ENCODE results near the gene MPIG6B. TPM values are rescaled to one million over a fixed set of nuclear protein-coding genes. Genes with fewer than 3 reads are reported as not detected.

MPIG6B gene
- total and polyA plus RNA-seq, 7 donors: 0.13 TPM; not detected in 6

- no peaks in the 10 kb centered on the region for H3K36me3 ChIP-seq
- H3K4me3 ChIP-seq: no peak overlapping the region
- no peak for DNase-seq
- intact Hi-C loops (cut with DNase I): no loop called here
- WGBS, 2 donors: 85 to 94% methylated on average over 8 of the region's 8 CpGs
- TF ChIP-seq EP300 (IDR thresholded peaks at IDR 0.05): no peak
- TF ChIP-seq, protein P1, sequence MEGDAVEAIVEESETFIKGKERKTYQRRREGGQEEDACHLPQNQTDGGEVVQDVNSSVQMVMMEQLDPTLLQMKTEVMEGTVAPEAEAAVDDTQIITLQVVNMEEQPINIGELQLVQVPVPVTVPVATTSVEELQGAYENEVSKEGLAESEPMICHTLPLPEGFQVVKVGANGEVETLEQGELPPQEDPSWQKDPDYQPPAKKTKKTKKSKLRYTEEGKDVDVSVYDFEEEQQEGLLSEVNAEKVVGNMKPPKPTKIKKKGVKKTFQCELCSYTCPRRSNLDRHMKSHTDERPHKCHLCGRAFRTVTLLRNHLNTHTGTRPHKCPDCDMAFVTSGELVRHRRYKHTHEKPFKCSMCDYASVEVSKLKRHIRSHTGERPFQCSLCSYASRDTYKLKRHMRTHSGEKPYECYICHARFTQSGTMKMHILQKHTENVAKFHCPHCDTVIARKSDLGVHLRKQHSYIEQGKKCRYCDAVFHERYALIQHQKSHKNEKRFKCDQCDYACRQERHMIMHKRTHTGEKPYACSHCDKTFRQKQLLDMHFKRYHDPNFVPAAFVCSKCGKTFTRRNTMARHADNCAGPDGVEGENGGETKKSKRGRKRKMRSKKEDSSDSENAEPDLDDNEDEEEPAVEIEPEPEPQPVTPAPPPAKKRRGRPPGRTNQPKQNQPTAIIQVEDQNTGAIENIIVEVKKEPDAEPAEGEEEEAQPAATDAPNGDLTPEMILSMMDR (IDR thresholded peaks at IDR 0.05): no peak
- no peak for TF ChIP-seq POLR2A (IDR thresholded peaks at IDR 0.05)
- no peak for TF ChIP-seq POLR2AphosphoS5 (IDR thresholded peaks at IDR 0.05)
- no peaks in the 10 kb centered on the region for H3K9me3 ChIP-seq
- peaks cover 0 to 14% (median 6%) of the 10 kb centered on the region in 4 donors for H3K4me1 ChIP-seq
- H3K27me3 ChIP-seq: no peaks in the 10 kb centered on the region
- no peak overlapping the region for H3K27ac ChIP-seq
These were observed 26.3 kb downstream of the MPIG6B start for GRCh38 chr6:31749301-31750036.

- no peaks in the 10 kb centered on the region for H3K9me3 ChIP-seq
- H3K4me1 ChIP-seq: peaks cover 0 to 14% (median 6%) of the 10 kb centered on the region in 4 donors
- no peaks in the 10 kb centered on the region for H3K27me3 ChIP-seq
- intact Hi-C loops (cut with DNase I): no loop called here
- no peak overlapping the region for H3K4me3 ChIP-seq
- no peak for TF ChIP-seq POLR2AphosphoS5 (IDR thresholded peaks at IDR 0.05)
- TF ChIP-seq, protein P1 (IDR thresholded peaks at IDR 0.05): no peak
- TF ChIP-seq POLR2A (IDR thresholded peaks at IDR 0.05): no peak
- TF ChIP-seq EP300 (IDR thresholded peaks at IDR 0.05): no peak
- no peaks in the 10 kb centered on the region for H3K36me3 ChIP-seq
- WGBS, 2 donors: 62 to 84% methylated on average over 7 of the region's 7 CpGs
- no peak for DNase-seq
- no peak overlapping the region for H3K27ac ChIP-seq
These were observed 27.3 kb downstream of the MPIG6B start for GRCh38 chr6:31750411-31751022.

- Histone ChIP-seq H3K27ac (no peak overlapping the region), H3K4me3 (no peak overlapping the region), H3K4me1 (peaks cover 0 to under 1% (median 0%) of the 10 kb centered on the region in 4 donors), H3K9me3 (no peaks in the 10 kb centered on the region), H3K27me3 (no peaks in the 10 kb centered on the region), H3K36me3 (no peaks in the 10 kb centered on the region)
- intact Hi-C loops (cut with DNase I): no loop called here
- 77% methylated on average over 8 of the region's 8 CpGs for WGBS, 2 donors
- DNase-seq: no peak
- TF ChIP-seq POLR2A (IDR thresholded peaks at IDR 0.05): no peak
- TF ChIP-seq POLR2AphosphoS5 (IDR thresholded peaks at IDR 0.05): no peak
- TF ChIP-seq, protein P1 (IDR thresholded peaks at IDR 0.05): no peak
- no peak for TF ChIP-seq EP300 (IDR thresholded peaks at IDR 0.05)
These were observed 29.7 kb downstream of the MPIG6B start for GRCh38 chr6:31752739-31753319.

- H3K36me3 ChIP-seq: no peaks in the 10 kb centered on the region
- no peak for DNase-seq
- intact Hi-C loops (cut with DNase I): no loop called here
These were observed 35.1 kb downstream of the MPIG6B start for GRCh38 chr6:31758281-31758680.

More at GRCh38 chr6:31758281-31758680, 35.1 kb downstream of the MPIG6B start:
- no peaks in the 10 kb centered on the region for H3K4me1 ChIP-seq
- H3K27ac ChIP-seq: no peak overlapping the region
- WGBS, 2 donors: 97 to 98% methylated on average over 2 of the region's 2 CpGs
- TF ChIP-seq, protein P1 (IDR thresholded peaks at IDR 0.05): no peak
- TF ChIP-seq POLR2AphosphoS5 (IDR thresholded peaks at IDR 0.05) (no peak), POLR2A (IDR thresholded peaks at IDR 0.05) (no peak), EP300 (IDR thresholded peaks at IDR 0.05) (no peak)
- H3K27me3 ChIP-seq: no peaks in the 10 kb centered on the region
- H3K9me3 ChIP-seq: no peaks in the 10 kb centered on the region
- H3K4me3 ChIP-seq: no peak overlapping the region

Data from sigmoid colon (tissue), 7 donors.